HG03060 (cell line): ENCODE data around the gene SKA2.
"Not testable (repeated sequence)": the region's sequence is repeated elsewhere in the genome, so short reads cannot be mapped to it uniquely, and the experiment has no call there.

Experiments
- ATAC-seq: cut with Tn5 transposase; IDR thresholded peaks from one replicate; pipeline ENCODE4 v1.9.1; 2021; ENCODE audit warnings: low read depth, moderate number of reproducible peaks; ENCODE audit not compliant: unreplicated experiment

SKA2 gene

GRCh38 chr17:59152925-59153324, 2.1 kb downstream of the SKA2 start:
- ATAC-seq, result no peak

GRCh38 chr17:59151591-59151990, 3.4 kb downstream of the SKA2 start:
- ATAC-seq, result no peak

GRCh38 chr17:59151006-59151405, 4.0 kb downstream of the SKA2 start:
- no peak for ATAC-seq

- no peak for ATAC-seq
Measured at GRCh38 chr17:59149841-59150511, 5.0 kb downstream of the SKA2 start.

GRCh38 chr17:59149051-59149450, 5.9 kb downstream of the SKA2 start:
- ATAC-seq, result no peak

- no peak for ATAC-seq
Measured at GRCh38 chr17:59145571-59146096, 9.4 kb downstream of the SKA2 start.

GRCh38 chr17:59141860-59142259, 13.1 kb downstream of the SKA2 start:
- ATAC-seq, result no peak

- ATAC-seq, result no peak
Measured at GRCh38 chr17:59139939-59140338, 15.0 kb downstream of the SKA2 start.

- ATAC-seq, result not testable (repeated sequence)
Measured at GRCh38 chr17:59138339-59138738, 16.6 kb downstream of the SKA2 start.

- ATAC-seq, result no peak
Measured at GRCh38 chr17:59131131-59131530, 23.9 kb downstream of the SKA2 start.

- ATAC-seq, result no peak
Measured at GRCh38 chr17:59129814-59130213, 25.2 kb downstream of the SKA2 start.

- ATAC-seq, result no peak
Measured at GRCh38 chr17:59126809-59127417, 28.1 kb downstream of the SKA2 start.

GRCh38 chr17:59124665-59125064, 30.3 kb downstream of the SKA2 start:
- peak; percentile 47 for ATAC-seq

GRCh38 chr17:59121901-59122480, 33.0 kb downstream of the SKA2 start:
- no peak for ATAC-seq

- no peak for ATAC-seq
Measured at GRCh38 chr17:59115474-59115873, 39.5 kb downstream of the SKA2 start.

GRCh38 chr17:59111539-59111938, 43.4 kb downstream of the SKA2 start:
- no peak for ATAC-seq

- no peak for ATAC-seq
Measured at GRCh38 chr17:59110973-59111372, 44.0 kb downstream of the SKA2 start.

- ATAC-seq, result no peak
Measured at GRCh38 chr17:59108400-59109102, 46.4 kb downstream of the SKA2 start.

GRCh38 chr17:59107306-59107670, 47.7 kb downstream of the SKA2 start:
- ATAC-seq, result no peak

- peak; percentile 85 for ATAC-seq
Measured at GRCh38 chr17:59106463-59107305, 48.3 kb downstream of the SKA2 start, which contains the start of gene TRIM37. Gene TRIM37, minus strand, starts transcription at chr17:59106880. Its CDS starts 419 bp downstream, at chr17:59106461.
